Kidney (tissue), 14 donors: ENCODE measurements around the gene SBF2. TPM values are rescaled to one million over a fixed set of nuclear protein-coding genes. Genes with fewer than 3 reads are reported as not detected.
"Not testable (repeated sequence)": the region's sequence is repeated elsewhere in the genome, so short reads cannot be mapped to it uniquely, and the experiment has no call there.

Source experiments
- DNase-seq, 5 donors: peaks; one replicate each; pipeline ENCODE4 v3.0.0-alpha.2; 2013 to 2020
- FAIRE-seq: peaks from 2 replicates; lab custom pipeline; 2012; peaks lifted over from hg19 to GRCh38; lab: Jason Lieb, UNC
- H3K27ac ChIP-seq, 2 donors: one replicate each; pipeline ENCODE4 v1.7.0; 2013; ENCODE audit warnings: low read depth in 2 of 2, low read length in 2 of 2, inconsistent platforms in 1 of 2
- H3K27me3 ChIP-seq: one replicate; pipeline ENCODE4 v1.7.1; 2013; ENCODE audit warnings: low read length, inconsistent platforms; ENCODE audit not compliant: control insufficient read depth, insufficient read depth
- H3K36me3 ChIP-seq, 3 donors: one replicate each; pipeline versions ENCODE4 v1.7.0 to v1.7.1; 2013; ENCODE audit warnings: low read length in 3 of 3, control low read depth in 1 of 3, inconsistent platforms in 1 of 3; ENCODE audit not compliant: insufficient read depth in 3 of 3, control insufficient read depth in 2 of 3
- H3K4me1 ChIP-seq, 3 donors: one replicate each; pipeline versions ENCODE4 v1.7.0 to v1.7.1; 2013; ENCODE audit warnings: low read length in 3 of 3, inconsistent platforms in 1 of 3, low read depth in 1 of 3; ENCODE audit not compliant: control insufficient read depth in 2 of 3, insufficient read depth in 2 of 3
- H3K4me3 ChIP-seq, 3 donors: one replicate each; pipeline versions ENCODE4 v1.7.0 to v1.8.1; 2013; ENCODE audit warnings: low read length in 3 of 3, control low read depth in 1 of 3, inconsistent platforms in 1 of 3
- H3K9ac ChIP-seq, 3 donors: one replicate each; pipeline versions ENCODE4 v1.7.0 to v1.7.1; 2013; ENCODE audit warnings: low read length in 3 of 3, control low read depth in 1 of 3, inconsistent platforms in 1 of 3
- H3K9me3 ChIP-seq, 3 donors: one replicate each; pipeline versions ENCODE4 v1.7.0 to v1.7.1; 2013; ENCODE audit warnings: low read length in 3 of 3, control low read depth in 1 of 3, inconsistent platforms in 1 of 3; ENCODE audit not compliant: control insufficient read depth in 2 of 3, insufficient read depth in 1 of 3
- CTCF ChIP-seq: IDR thresholded peaks from 3 replicates; pipeline ENCODE4 v1.5.1; 2012; ENCODE audit warnings: mild to moderate bottlenecking, moderate library complexity, borderline replicate concordance; ENCODE audit not compliant: insufficient read depth; ENCODE audit errors: extremely low read depth
- intact Hi-C: fragments of 100-400 bp; cut with DNase I; formaldehyde crosslinking; loops from one replicate; pipeline ENCODE4 v1.11.1; 2022
- polyA plus RNA-seq: library from polyadenylated mRNA; stranded (reverse); fragments of 350-450 nt; fragmentation: Illumina TruSeq; extraction: RNeasy Lipid Tissue Mini Kit (QIAGEN cat#74804); gene quantifications from one replicate; pipeline ENCODE4 v1.2.3, GENCODE V29; 2014; ENCODE audit warnings: low read depth, low replicate concordance; ENCODE audit not compliant: insufficient read depth
- total RNA-seq: library from RNA; stranded (reverse); fragmentation: NEBNext Ultra II Directional; extraction: Animal tissue kit (Norgen Biotek cat#: 25700); gene quantifications from one replicate; pipeline ENCODE4 v1.2.1, GENCODE V29; 2021
- donor health status: control.
- donor health status: control.
- donor health status: control.
- donor health status: control.
- donor health status: control.
- donor health status: DM: yes; HTN: yes; CAD: no.
- donor health status: Normal renal cell carcinoma (clear cell type).

The SBF2 gene
- total and polyA plus RNA-seq, 2 donors from 2014 or later = 13.1 to 55.4 TPM

- H3K27me3 ChIP-seq = no peaks in the 10 kb centered on the region
- no peaks in the 10 kb centered on the region for H3K9me3 ChIP-seq
- H3K4me1 ChIP-seq = no peaks in the 10 kb centered on the region
- no peak for DNase-seq
- intact Hi-C loops = no loop called here
- H3K36me3 ChIP-seq = no peaks in the 10 kb centered on the region
- H3K9ac ChIP-seq = no peak overlapping the region
- FAIRE-seq = no peak
- TF ChIP-seq CTCF = no peak
- no peak overlapping the region for H3K4me3 ChIP-seq
- no peak overlapping the region for H3K27ac ChIP-seq
These were observed 390.4 kb downstream of the SBF2 start for GRCh38 chr11:9903579-9903978.

- no peak overlapping the region for H3K27ac ChIP-seq
- intact Hi-C loops = no loop called here
- no peak for TF ChIP-seq CTCF
- no peaks in the 10 kb centered on the region for H3K27me3 ChIP-seq
- no peak overlapping the region for H3K9ac ChIP-seq
- H3K36me3 ChIP-seq = no peaks in the 10 kb centered on the region
- H3K9me3 ChIP-seq = no peaks in the 10 kb centered on the region
- FAIRE-seq (no peak), DNase-seq (peak in 2 of 5 donors; percentile 32 to 40)
- no peak overlapping the region for H3K4me3 ChIP-seq
- H3K4me1 ChIP-seq = no peaks in the 10 kb centered on the region
These were observed 392.1 kb downstream of the SBF2 start for GRCh38 chr11:9901943-9902342.

GRCh38 chr11:9900253-9900652 lies 393.8 kb downstream of the SBF2 start:
- H3K4me3 ChIP-seq, FAIRE-seq, H3K4me1 ChIP-seq, intact Hi-C loops, H3K36me3 ChIP-seq, H3K27ac ChIP-seq, H3K9ac ChIP-seq, H3K9me3 ChIP-seq, H3K27me3 ChIP-seq, DNase-seq: not testable (repeated sequence)

GRCh38 chr11:9899676-9900075 lies 394.3 kb downstream of the SBF2 start:
- Histone ChIP-seq H3K36me3 (peaks cover 0 to 11% (median 0%) of the 10 kb centered on the region in 3 donors), H3K4me1 (no peaks in the 10 kb centered on the region), H3K9me3 (peaks cover 0 to 3% (median 0%) of the 10 kb centered on the region in 3 donors), H3K4me3 (no peak overlapping the region), H3K9ac (no peak overlapping the region), H3K27ac (no peak overlapping the region), H3K27me3 (no peaks in the 10 kb centered on the region)
- DNase-seq (no peak), FAIRE-seq (no peak)
- TF ChIP-seq CTCF = no peak
- intact Hi-C loops = no loop called here
